Measurements from ENCODE around the gene WIPF2.

DNA sequence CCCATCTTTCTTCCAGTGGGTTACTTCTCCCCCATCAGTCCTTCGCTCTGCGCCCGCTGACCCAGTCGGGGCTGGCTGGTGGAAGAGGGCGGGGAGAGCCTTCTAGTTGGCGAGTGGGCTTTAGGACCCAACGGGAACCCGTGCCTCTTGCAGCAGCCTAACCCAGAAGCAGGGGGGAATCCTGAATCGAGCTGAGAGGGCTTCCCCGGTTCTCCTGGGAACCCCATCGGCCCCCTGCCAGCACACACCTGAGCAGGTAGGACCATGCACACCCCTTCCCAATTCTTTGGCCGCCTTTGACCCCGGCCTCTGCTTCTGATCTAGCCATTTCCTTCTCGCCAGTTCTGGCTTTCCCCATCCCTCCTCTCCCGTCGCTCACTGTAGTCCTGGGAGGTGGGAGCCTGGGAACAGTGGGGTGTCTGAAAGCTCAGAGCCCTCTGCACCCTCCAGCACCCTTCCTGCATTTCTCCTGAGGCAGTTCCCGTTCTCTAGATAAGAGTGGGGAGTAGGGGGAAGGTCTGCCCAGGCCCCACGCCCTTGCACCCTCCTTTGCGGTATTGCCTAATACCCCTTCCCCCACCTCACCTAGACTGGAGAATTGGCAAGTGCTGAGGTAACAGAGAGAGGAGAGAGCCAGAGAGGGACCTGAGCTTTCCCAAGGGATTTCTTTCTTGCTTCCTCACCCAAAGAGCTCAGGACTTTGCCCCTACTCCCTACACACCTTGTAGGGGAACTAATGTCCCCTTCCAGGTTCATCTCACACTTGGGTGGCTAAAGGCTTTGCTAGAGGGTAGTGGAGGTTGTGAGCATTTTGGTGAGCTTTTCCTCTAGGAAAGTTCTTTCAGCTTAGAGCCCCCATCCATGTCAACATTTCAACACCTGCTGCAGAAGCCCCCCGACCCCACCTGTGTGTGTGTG, 90.2 kb downstream of the WIPF2 start, which contains the start of gene RARA:
- TF ChIP-seq, protein P1, sequence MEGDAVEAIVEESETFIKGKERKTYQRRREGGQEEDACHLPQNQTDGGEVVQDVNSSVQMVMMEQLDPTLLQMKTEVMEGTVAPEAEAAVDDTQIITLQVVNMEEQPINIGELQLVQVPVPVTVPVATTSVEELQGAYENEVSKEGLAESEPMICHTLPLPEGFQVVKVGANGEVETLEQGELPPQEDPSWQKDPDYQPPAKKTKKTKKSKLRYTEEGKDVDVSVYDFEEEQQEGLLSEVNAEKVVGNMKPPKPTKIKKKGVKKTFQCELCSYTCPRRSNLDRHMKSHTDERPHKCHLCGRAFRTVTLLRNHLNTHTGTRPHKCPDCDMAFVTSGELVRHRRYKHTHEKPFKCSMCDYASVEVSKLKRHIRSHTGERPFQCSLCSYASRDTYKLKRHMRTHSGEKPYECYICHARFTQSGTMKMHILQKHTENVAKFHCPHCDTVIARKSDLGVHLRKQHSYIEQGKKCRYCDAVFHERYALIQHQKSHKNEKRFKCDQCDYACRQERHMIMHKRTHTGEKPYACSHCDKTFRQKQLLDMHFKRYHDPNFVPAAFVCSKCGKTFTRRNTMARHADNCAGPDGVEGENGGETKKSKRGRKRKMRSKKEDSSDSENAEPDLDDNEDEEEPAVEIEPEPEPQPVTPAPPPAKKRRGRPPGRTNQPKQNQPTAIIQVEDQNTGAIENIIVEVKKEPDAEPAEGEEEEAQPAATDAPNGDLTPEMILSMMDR (IDR thresholded peaks at IDR 0.05; ENCODE audit: insufficient read depth, low read length, poor library complexity, severe bottlenecking) = no peak
- TF ChIP-seq EZH2phosphoT487 (conservative IDR thresholded peaks at IDR 0.05; ENCODE audit: low read length) = no peak
